Type B pancreatic cell (in vitro differentiated cells): ENCODE data around the gene PLB1. TPM values are rescaled to one million over a fixed set of nuclear protein-coding genes. Genes with fewer than 3 reads are reported as not detected.

ENCODE experiments used
- DNase-seq: peaks from one replicate; pipeline ENCODE4 v3.0.0; 2021; ENCODE audit warnings: mixed read lengths; ENCODE audit not compliant: unreplicated experiment; ENCODE audit errors: extremely low spot score
- H3K27ac Mint-ChIP-seq: 2 replicates; pipeline ENCODE4 v1.8.0; 2021; ENCODE audit warnings: mild to moderate bottlenecking, mixed read lengths
- H3K27me3 Mint-ChIP-seq: 2 replicates; pipeline ENCODE4 v1.8.0; 2021; ENCODE audit warnings: mixed read lengths
- H3K36me3 Mint-ChIP-seq: 2 replicates; pipeline ENCODE4 v1.8.0; 2021; ENCODE audit warnings: mixed read lengths
- H3K4me1 Mint-ChIP-seq: one replicate; pipeline ENCODE4 v1.8.0; 2021; ENCODE audit warnings: mixed read lengths; ENCODE audit not compliant: unreplicated experiment
- H3K4me3 Mint-ChIP-seq: 2 replicates; pipeline ENCODE4 v1.8.0; 2021; ENCODE audit warnings: mild to moderate bottlenecking, mixed read lengths
- H3K9me3 Mint-ChIP-seq: 2 replicates; pipeline ENCODE4 v1.8.0; 2021; ENCODE audit warnings: mixed read lengths
- CTCF ChIP-seq: fragments of 200-600 bp; sonication (generic); conservative IDR thresholded peaks from 2 replicates; pipeline ENCODE4 v1.5.0; 2021; ENCODE audit warnings: antibody characterized with exemption, mild to moderate bottlenecking
- total RNA-seq: library from RNA; stranded (reverse); gene quantifications from 2 replicates; pipeline ENCODE4 v1.2.1, GENCODE V29; 2021; ENCODE audit warnings: low replicate concordance

PLB1 gene
- total RNA-seq, 1 donor from 2014 or later, result 1.9 TPM

GRCh38 chr2:28552045-28552823 is 56.4 kb downstream of the PLB1 start:
- Mint-ChIP-seq H3K27me3 (peaks cover 3% of the 10 kb centered on the region), H3K4me1 (no peaks in the 10 kb centered on the region), H3K4me3 (no peak overlapping the region), H3K36me3 (no peaks in the 10 kb centered on the region), H3K9me3 (no peaks in the 10 kb centered on the region), H3K27ac (no peak overlapping the region)
- no peak for TF ChIP-seq CTCF
- no peak for DNase-seq

GRCh38 chr2:28556303-28556702 is 60.4 kb downstream of the PLB1 start:
- DNase-seq, result no peak
- TF ChIP-seq CTCF, result no peak
- Mint-ChIP-seq H3K27me3 (no peaks in the 10 kb centered on the region), H3K4me3 (no peak overlapping the region), H3K4me1 (peaks cover 6% of the 10 kb centered on the region), H3K36me3 (no peaks in the 10 kb centered on the region), H3K27ac (no peak overlapping the region), H3K9me3 (peaks cover 4% of the 10 kb centered on the region)

GRCh38 chr2:28557389-28558131 is 61.7 kb downstream of the PLB1 start:
- no peak overlapping the region for H3K4me3 Mint-ChIP-seq
- no peaks in the 10 kb centered on the region for H3K27me3 Mint-ChIP-seq
- no peak for DNase-seq
- TF ChIP-seq CTCF, result no peak
- no peak overlapping the region for H3K27ac Mint-ChIP-seq
- H3K4me1 Mint-ChIP-seq, result peaks cover 6% of the 10 kb centered on the region
- no peaks in the 10 kb centered on the region for H3K36me3 Mint-ChIP-seq
- H3K9me3 Mint-ChIP-seq, result peaks cover 4% of the 10 kb centered on the region

GRCh38 chr2:28558158-28558820 is 62.4 kb downstream of the PLB1 start:
- no peak for DNase-seq
- Mint-ChIP-seq H3K4me3 (no peak overlapping the region), H3K27me3 (no peaks in the 10 kb centered on the region)

GRCh38 chr2:28558918-28559317 is 63.1 kb downstream of the PLB1 start:
- DNase-seq, result no peak
- TF ChIP-seq CTCF, result no peak
- H3K4me1 Mint-ChIP-seq, result peaks cover 6% of the 10 kb centered on the region
- peaks cover 4% of the 10 kb centered on the region for H3K9me3 Mint-ChIP-seq
- no peaks in the 10 kb centered on the region for H3K27me3 Mint-ChIP-seq
- H3K36me3 Mint-ChIP-seq, result no peaks in the 10 kb centered on the region
- H3K27ac Mint-ChIP-seq, result no peak overlapping the region
- H3K4me3 Mint-ChIP-seq, result no peak overlapping the region

More at GRCh38 chr2:28558158-28558820, 62.4 kb downstream of the PLB1 start:
- Mint-ChIP-seq H3K27ac (peak overlapping the region; percentile 32), H3K4me1 (peaks cover 6% of the 10 kb centered on the region), H3K9me3 (peaks cover 4% of the 10 kb centered on the region), H3K36me3 (no peaks in the 10 kb centered on the region)
- TF ChIP-seq CTCF, result no peak
